SK-N-MC (cell line): Measurements from ENCODE around the gene CYP2R1.

Experiments used
- EZH2 ChIP-seq: fragments of 200-600 bp; sonication (generic); IDR thresholded peaks from one replicate; pipeline ENCODE4 v1.6.1; 2017; ENCODE audit warnings: antibody characterized with exemption
- POLR2AphosphoS5 ChIP-seq: IDR thresholded peaks from 2 replicates; pipeline ENCODE4 v1.6.1; 2012; ENCODE audit warnings: mild to moderate bottlenecking, low read depth, low read length, borderline replicate concordance

DNA sequence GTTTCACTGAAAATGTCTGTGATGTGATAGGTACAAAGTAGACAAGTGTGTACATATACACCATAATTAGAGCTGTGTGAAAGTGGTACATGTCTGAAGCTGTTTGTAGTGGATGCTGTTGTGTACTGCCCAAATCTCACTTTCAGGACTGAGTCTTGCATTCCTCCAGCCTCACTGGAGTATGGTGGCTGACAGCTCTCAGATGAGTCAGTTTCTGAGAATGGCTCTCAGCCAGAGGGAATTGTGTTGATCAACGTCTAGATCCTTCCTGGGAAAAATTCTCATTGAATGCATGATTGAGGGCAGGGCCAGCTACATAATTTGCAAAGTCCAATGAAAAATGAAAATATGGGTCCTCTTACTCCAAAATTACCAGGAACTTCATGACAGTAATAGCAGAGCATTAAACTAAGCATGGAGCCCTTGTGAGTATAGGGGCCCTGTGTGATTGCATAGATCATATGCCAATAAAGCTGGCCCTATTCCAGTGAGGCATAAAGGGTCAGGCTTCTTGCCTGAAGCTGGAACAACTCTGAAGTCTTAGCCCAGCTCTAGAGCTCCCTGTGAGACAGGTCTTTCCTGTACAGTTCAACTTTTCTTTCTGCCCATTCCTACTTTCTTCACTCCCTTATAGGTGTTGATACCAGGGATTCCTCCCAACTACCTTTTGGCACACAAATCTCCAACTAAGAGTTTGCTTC, 10.8 kb upstream of the CYP2R1 start:
- TF ChIP-seq EZH2 = no peak
- TF ChIP-seq POLR2AphosphoS5 = no peak
